HG03354 (cell line): ENCODE results near the gene ZNF516.

Source experiments
- ATAC-seq: cut with Tn5 transposase; IDR thresholded peaks from one replicate; pipeline ENCODE4 v1.9.1; 2021; ENCODE audit warnings: mild to moderate bottlenecking; ENCODE audit not compliant: unreplicated experiment, poor library complexity, severe bottlenecking

ZNF516 gene

GRCh38 chr18:76357174-76357573, 137.9 kb downstream of the ZNF516 start:
- ATAC-seq: no peak

DNA sequence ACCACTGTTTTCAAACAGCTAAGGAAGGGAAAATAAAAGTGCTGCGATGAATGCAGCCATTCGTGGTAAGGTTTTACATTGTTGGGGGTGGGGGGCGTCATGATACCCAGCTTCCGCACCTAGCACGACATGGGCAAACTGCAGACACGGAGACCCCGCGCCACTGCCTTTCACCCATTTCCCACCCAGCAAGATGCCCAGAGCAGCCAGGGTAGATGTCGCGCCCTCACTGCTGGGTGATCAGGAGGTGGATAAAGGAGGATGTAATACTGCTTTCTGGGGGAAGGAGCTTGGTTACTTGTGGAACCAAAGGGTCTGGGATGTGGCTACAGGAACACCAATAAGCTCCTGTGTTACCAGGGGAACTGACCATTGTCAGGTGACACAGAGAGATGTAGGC, 138.4 kb downstream of the ZNF516 start:
- ATAC-seq: no peak

- no peak for ATAC-seq
These were observed 140.7 kb downstream of the ZNF516 start for GRCh38 chr18:76354348-76354747.

- no peak for ATAC-seq
These were observed 141.5 kb downstream of the ZNF516 start for GRCh38 chr18:76353500-76353899.

- ATAC-seq: no peak
These were observed 142.0 kb downstream of the ZNF516 start for GRCh38 chr18:76353046-76353445.

GRCh38 chr18:76351961-76352581, 143.0 kb downstream of the ZNF516 start:
- ATAC-seq: no peak

DNA sequence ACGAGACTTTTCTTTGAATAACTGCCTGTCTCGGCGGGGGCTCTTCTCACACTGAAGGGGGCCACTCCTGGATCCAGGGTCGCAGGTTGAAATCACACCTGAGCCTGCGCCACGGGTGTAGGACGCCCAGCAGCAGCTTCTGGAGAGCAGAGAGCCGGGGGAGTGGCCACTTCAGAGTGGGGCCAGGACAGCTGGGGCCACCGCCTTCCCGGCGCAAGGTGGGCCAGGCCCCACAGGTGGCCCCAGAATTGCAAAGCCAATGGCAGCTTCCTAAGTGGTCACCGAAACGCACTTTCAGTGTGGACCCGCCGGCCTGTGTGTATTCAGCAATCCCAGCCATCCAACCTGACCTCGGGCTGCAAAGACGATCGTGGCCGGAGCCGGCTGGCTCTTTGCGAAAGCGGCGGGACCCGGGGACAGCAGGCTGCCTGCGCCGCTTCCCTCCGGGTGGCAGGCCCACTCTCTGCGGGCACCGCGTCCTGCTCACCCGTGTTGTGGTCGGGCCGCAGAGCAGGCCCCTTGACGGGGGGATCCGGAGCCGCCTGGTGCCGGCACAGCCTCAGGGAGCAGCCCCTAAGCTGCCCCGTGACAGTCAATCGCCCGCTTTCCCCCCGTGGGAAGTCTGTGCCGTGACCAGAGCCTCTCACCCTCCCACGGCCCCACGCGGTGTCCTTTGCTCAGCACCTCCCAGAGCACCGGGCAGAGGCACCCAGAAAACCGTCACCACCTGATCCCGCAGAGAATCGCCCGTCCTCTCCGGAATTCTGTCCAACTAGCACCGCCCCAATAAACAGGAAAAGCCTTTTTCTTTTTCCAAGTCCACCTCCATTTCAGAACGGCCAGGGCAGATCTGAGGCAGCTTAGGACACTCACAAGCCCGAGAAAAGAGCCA, 144.7 kb downstream of the ZNF516 start:
- ATAC-seq: no peak

- peak; percentile 77 for ATAC-seq
These were observed 145.9 kb downstream of the ZNF516 start for GRCh38 chr18:76349067-76349715.

- ATAC-seq: no peak
These were observed 146.6 kb downstream of the ZNF516 start for GRCh38 chr18:76348267-76349066.

DNA sequence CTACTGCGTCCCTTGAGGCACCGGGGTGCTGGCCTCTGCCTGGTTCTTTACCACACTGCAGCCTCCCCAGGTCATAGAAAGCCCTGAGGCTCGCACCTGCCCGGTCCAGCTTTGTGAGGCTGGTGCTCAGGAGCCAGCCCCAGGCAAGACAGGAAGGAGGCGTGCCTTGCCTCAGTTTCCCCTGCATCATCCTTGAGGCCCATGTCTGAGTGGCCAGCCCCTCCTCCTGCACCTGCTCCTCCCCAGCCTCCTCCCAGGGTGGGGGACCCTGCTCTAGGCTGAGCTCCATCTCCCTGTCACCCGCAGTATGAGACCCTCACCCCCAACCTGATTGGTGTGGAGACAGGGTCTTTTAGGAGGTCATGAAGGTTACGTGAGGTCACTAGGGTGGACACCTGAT, 147.7 kb downstream of the ZNF516 start:
- no peak for ATAC-seq

DNA sequence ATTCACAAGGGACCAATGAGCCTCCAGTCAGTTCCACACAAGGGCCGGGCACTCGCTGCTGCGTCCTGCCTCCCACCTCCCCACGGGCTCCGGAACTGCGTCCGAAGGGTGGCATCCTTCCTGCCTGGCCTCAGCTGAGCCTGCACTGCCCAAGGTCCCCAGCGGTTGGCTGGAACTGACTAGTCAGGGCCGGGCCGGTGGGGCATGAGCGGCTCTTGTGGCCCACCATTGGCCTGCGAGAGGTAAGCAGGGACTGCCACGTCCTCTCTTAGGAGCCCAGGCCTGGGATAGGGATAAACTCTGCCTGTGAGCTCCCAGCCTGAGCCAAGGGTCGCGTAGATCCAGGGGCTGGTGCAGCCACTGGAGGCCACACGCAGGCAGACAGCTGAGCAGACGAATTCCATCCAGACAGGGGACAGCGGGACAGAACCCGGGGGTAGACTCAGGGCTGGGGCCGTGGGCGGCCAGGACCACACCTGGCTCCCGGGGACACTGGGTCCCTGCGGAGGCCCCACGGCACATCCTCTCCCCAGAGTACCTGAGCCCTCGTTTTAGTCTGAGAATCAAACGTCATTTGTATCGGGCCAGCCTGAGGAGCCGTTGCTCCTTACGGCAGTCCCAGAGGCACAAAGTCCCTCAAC, 148.4 kb downstream of the ZNF516 start:
- no peak for ATAC-seq

GRCh38 chr18:76345901-76346300, 149.1 kb downstream of the ZNF516 start:
- no peak for ATAC-seq

DNA sequence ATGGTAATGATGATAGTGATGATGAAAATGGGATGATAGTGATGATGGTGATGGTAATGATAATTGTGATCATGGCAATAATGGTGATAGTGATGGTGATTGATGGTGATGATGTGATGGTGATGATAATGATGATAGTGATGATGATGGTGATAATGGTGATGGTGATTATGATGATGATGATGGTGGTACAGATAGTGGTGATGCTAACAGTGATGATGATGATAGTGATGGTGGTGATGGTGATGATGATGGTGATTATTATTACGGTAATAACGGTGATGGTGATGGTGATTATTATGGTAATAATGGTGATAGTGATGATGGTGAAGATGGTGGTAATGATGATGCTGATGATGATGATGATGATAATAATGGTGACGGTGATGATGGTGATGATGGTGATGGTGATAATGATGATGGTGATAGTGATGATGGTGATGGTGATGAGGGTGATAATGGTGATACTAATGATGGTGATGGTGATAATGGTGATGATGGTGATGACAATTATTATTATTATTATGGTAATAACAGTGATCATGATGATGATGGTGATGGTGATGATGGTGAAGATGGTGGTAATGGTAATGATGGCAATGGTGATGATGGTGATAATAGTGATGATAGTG, 151.0 kb downstream of the ZNF516 start:
- ATAC-seq: no peak

DNA sequence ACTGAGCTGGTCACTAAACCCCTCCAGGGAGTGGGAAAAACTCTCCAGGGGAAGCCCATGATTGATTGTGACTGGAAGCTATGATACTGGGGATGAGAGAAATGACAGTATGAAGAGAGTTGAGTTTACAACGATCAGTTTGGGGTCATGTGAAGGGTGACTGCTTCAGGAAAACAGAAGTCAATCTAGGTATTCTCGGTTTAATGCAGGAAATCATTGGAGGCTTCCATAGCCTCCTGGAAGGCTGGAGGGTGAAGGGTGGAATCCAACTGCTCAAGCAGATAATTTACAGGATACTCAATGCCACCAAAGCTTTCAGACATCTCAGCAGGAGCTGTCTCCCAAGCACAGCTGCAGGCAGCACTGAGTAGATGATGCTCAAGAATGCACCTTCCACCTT, 154.6 kb downstream of the ZNF516 start:
- ATAC-seq: no peak

GRCh38 chr18:76339246-76339620, 155.8 kb downstream of the ZNF516 start:
- ATAC-seq: no peak

GRCh38 chr18:76338619-76339245, 156.3 kb downstream of the ZNF516 start:
- no peak for ATAC-seq

DNA sequence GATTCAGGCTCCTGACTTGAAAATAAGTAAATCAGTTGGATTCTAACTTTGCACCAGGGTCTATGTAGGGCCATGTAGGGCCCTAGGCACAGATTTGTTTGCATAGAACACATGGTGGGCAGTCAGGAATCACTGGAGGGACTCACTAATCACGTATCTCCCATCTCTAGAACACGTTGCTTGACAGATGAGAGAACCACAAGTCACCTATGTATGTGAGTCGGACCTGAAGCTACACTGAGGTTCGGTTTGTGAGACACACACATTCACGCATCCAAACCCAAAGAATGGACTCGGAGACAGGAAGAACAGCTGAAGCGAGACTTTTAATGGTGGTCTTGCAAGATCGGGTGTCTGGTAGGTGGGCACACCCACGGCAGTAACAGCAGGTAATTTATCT, 157.0 kb downstream of the ZNF516 start:
- ATAC-seq: no peak

GRCh38 chr18:76335859-76336640, 159.0 kb downstream of the ZNF516 start:
- no peak for ATAC-seq
